HG03060 (cell line): ENCODE results near the gene ESPNL.

Experiments
- ATAC-seq: cut with Tn5 transposase; IDR thresholded peaks from one replicate; pipeline ENCODE4 v1.9.1; 2021; ENCODE audit warnings: low read depth, moderate number of reproducible peaks; ENCODE audit not compliant: unreplicated experiment

ESPNL gene

GRCh38 chr2:238077292-238077691, 22.8 kb upstream of the ESPNL start:
- no peak for ATAC-seq

GRCh38 chr2:238079874-238080327, 20.2 kb upstream of the ESPNL start:
- no peak for ATAC-seq

- no peak for ATAC-seq
Measured at GRCh38 chr2:238080518-238080917, 19.6 kb upstream of the ESPNL start.

- no peak for ATAC-seq
Measured at GRCh38 chr2:238081150-238081549, 19.0 kb upstream of the ESPNL start.

- no peak for ATAC-seq
Measured at GRCh38 chr2:238081561-238081960, 18.6 kb upstream of the ESPNL start.

- no peak for ATAC-seq
Measured at GRCh38 chr2:238082151-238082550, 18.0 kb upstream of the ESPNL start.

GRCh38 chr2:238082827-238083226, 17.3 kb upstream of the ESPNL start:
- no peak for ATAC-seq

GRCh38 chr2:238083919-238084318, 16.2 kb upstream of the ESPNL start:
- ATAC-seq, result no peak

GRCh38 chr2:238084761-238085160, 15.4 kb upstream of the ESPNL start:
- ATAC-seq, result no peak

GRCh38 chr2:238085899-238086298, 14.2 kb upstream of the ESPNL start:
- no peak for ATAC-seq

GRCh38 chr2:238087211-238087610, 12.9 kb upstream of the ESPNL start:
- ATAC-seq, result no peak

GRCh38 chr2:238090887-238091286, 9.3 kb upstream of the ESPNL start:
- ATAC-seq, result no peak

- ATAC-seq, result no peak
Measured at GRCh38 chr2:238091436-238092060, 8.6 kb upstream of the ESPNL start.

GRCh38 chr2:238092486-238093035, 7.6 kb upstream of the ESPNL start:
- no peak for ATAC-seq

GRCh38 chr2:238093181-238094140, 6.7 kb upstream of the ESPNL start:
- no peak for ATAC-seq

GRCh38 chr2:238094438-238095022, 5.6 kb upstream of the ESPNL start:
- ATAC-seq, result no peak

- ATAC-seq, result no peak
Measured at GRCh38 chr2:238095143-238095542, 5.0 kb upstream of the ESPNL start.

- no peak for ATAC-seq
Measured at GRCh38 chr2:238096311-238097011, 3.7 kb upstream of the ESPNL start.

GRCh38 chr2:238097201-238097987, 2.7 kb upstream of the ESPNL start:
- no peak for ATAC-seq
